ENCODE results near the gene WDTC1. TPM values are rescaled to one million over a fixed set of nuclear protein-coding genes. Genes with fewer than 3 reads are reported as not detected.

WDTC1 gene
- total and polyA plus RNA-seq, 2 of the 13 experiments (the other 11 are each of a cell fraction or from before 2014, with no cell fraction given): 5.5 TPM

DNA sequence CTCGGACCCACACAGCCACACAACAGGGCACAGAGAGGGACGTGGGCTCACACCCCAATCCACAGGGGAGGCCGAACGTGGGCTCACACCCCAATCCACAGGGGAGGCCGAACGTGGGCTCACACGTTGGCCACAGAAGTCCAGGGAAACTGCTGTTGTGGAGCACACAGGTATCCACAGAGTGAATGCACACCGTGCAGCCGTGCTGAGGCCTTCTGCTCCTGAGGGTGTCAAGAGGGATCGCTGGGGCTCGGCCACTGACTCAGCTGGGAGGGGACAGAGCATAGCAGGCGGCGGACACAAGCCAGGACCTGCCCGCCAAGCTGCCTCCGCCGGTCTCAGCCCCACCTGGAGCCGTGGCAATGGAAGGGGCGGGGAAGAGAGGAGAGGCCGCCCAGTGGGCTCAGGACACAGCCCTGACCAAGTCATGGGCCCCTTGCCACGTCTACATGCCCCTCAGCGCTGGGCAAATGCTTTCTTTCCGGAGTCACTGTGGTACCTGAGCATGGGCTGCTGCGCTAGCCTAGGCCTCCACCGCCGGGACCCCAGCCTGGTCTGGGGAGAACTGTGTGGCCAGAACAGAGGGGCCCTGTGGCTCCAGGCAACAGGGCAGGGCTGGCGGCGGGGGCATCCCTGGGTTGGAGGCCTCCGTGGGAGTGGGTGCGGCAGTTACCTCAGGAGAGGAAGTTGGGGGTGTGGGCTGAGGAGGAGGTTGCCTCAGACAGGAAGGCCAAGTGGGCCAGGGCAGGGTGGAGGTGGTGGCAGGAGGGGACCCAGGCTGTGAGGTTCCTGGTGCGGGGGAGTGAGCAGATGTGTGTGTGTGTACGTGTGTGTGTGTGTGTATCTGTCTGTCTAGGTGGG, 108.6 kb downstream of the WDTC1 start (continued):
- TF ChIP-seq ZBED4 (CRISPR knock-in tag; IDR thresholded peaks at IDR 0.05; ENCODE audit: borderline replicate concordance): peak; percentile 49; the same call in 1 of the 2 replicates
- TF ChIP-seq DRAP1 (CRISPR knock-in tag; IDR thresholded peaks at IDR 0.05): peak; percentile 48; the same call in 1 of the 2 replicates
- no peak for TF ChIP-seq ATF4 (CRISPR knock-in tag; IDR thresholded peaks at IDR 0.05)
- TF ChIP-seq ZBTB39 (CRISPR knock-in tag; IDR thresholded peaks at IDR 0.05): 0 out of 2 replicates have a peak, but pooled peaks have one; percentile 7
- 0 out of 2 replicates have a peak, but pooled peaks have one; percentile 26 for TF ChIP-seq RFXAP (CRISPR knock-in tag; IDR thresholded peaks at IDR 0.05; ENCODE audit: borderline replicate concordance)
- 0 out of 2 replicates have a peak, but pooled peaks have one; percentile 55 for TF ChIP-seq TP53 (CRISPR knock-in tag; conservative IDR thresholded peaks at IDR 0.05)
- TF ChIP-seq RBM39 (IDR thresholded peaks at IDR 0.05; ENCODE audit: low read depth, low read length, poor library complexity, severe bottlenecking): no peak
- TF ChIP-seq SIN3B (IDR thresholded peaks at IDR 0.05; ENCODE audit: low read length): no peak
- peak; percentile 60 for TF ChIP-seq KDM2A (CRISPR knock-in tag; IDR thresholded peaks at IDR 0.05; ENCODE audit: borderline replicate concordance, low read depth)
- 0 out of 2 replicates have a peak, but pooled peaks have one; percentile 50 for TF ChIP-seq ZNF572 (CRISPR knock-in tag; IDR thresholded peaks at IDR 0.05)
- TF ChIP-seq ZNF563 (CRISPR knock-in tag; IDR thresholded peaks at IDR 0.05): peak; percentile 86; the same call in 1 of the 2 replicates
- no peak for TF ChIP-seq ZNF737 (CRISPR knock-in tag; IDR thresholded peaks at IDR 0.05; ENCODE audit: borderline replicate concordance)
- peak; percentile 59 for TF ChIP-seq ZMAT3 (CRISPR knock-in tag; conservative IDR thresholded peaks at IDR 0.05)
- TF ChIP-seq ELF1 (CRISPR knock-in tag; IDR thresholded peaks at IDR 0.05): no peak; the same call in 1 of the 2 replicates
- no peak for TF ChIP-seq ZNF703 (CRISPR knock-in tag; IDR thresholded peaks at IDR 0.05; ENCODE audit: borderline replicate concordance)
- peak; percentile 54; the same call in 1 of the 2 replicates for TF ChIP-seq KMT2B (CRISPR knock-in tag; IDR thresholded peaks at IDR 0.05)
- TF ChIP-seq CAMTA2 (CRISPR knock-in tag; IDR thresholded peaks at IDR 0.05; ENCODE audit: borderline replicate concordance): no peak
- TF ChIP-seq NR2C2 (CRISPR knock-in tag; IDR thresholded peaks at IDR 0.05; ENCODE audit: borderline replicate concordance): no peak; the same call in 1 of the 2 replicates
- no peak for TF ChIP-seq MED13 (CRISPR knock-in tag; IDR thresholded peaks at IDR 0.05)
- TF ChIP-seq ZNF543 (CRISPR knock-in tag; IDR thresholded peaks at IDR 0.05): peak; percentile 55; the same call in 1 of the 2 replicates
- TF ChIP-seq U2AF2 (IDR thresholded peaks at IDR 0.05; ENCODE audit: low read depth, low read length): no peak
- no peak for TF ChIP-seq ZNF720 (CRISPR knock-in tag; IDR thresholded peaks at IDR 0.05)
